Measurements from ENCODE around the gene SNX5. TPM values are rescaled to one million over a fixed set of nuclear protein-coding genes. Genes with fewer than 3 reads are reported as not detected.

Gene SNX5
- total RNA-seq, 2 donors from 2014 or later, result 207 to 208 TPM

- H3K36me3 Mint-ChIP-seq (ENCODE audit: insufficient read depth in 2 of 2), result peaks cover 11 to 40% of the 10 kb centered on the region in 2 donors
- no peaks in the 10 kb centered on the region for H3K9me3 Mint-ChIP-seq
- H3K4me1 Mint-ChIP-seq (ENCODE audit: low read depth), result peaks cover 33% of the 10 kb centered on the region
- H3K4me3 Mint-ChIP-seq, result no peak overlapping the region
- H3K27me3 Mint-ChIP-seq (ENCODE audit: low read depth), result no peaks in the 10 kb centered on the region
- H3K27ac Mint-ChIP-seq, result no peak overlapping the region
- DNase-seq (no peak), ATAC-seq (replicated peaks in 1 of 2) (no peak)
These were observed 7.7 kb upstream of the SNX5 start for GRCh38 chr20:17976305-17976704.

GRCh38 chr20:17972121-17972520 lies 3.5 kb upstream of the SNX5 start:
- Mint-ChIP-seq H3K9me3 (no peaks in the 10 kb centered on the region), H3K27me3 (ENCODE audit: low read depth) (no peaks in the 10 kb centered on the region), H3K4me3 (peak overlapping the region; percentile 98 to 100), H3K27ac (peak overlapping the region; percentile 92), H3K4me1 (ENCODE audit: low read depth) (peaks cover 43% of the 10 kb centered on the region), H3K36me3 (ENCODE audit: insufficient read depth in 2 of 2) (peaks cover 20 to 53% of the 10 kb centered on the region in 2 donors)
- DNase-seq (no peak), ATAC-seq (replicated peaks in 1 of 2) (no peak)

GRCh38 chr20:17971300-17972013 lies 2.9 kb upstream of the SNX5 start:
- Mint-ChIP-seq H3K27me3 (ENCODE audit: low read depth) (no peaks in the 10 kb centered on the region), H3K4me3 (peak overlapping the region; percentile 98 to 100), H3K36me3 (ENCODE audit: insufficient read depth in 2 of 2) (peaks cover 25 to 56% of the 10 kb centered on the region in 2 donors), H3K4me1 (ENCODE audit: low read depth) (peaks cover 46% of the 10 kb centered on the region), H3K9me3 (no peaks in the 10 kb centered on the region), H3K27ac (peak overlapping the region; percentile 100)
- ATAC-seq (replicated peaks in 1 of 2), result no peak
- no peak for DNase-seq

- DNase-seq (peak; percentile 19 to 31), ATAC-seq (replicated peaks in 1 of 2) (no peak)
- Mint-ChIP-seq H3K4me1 (ENCODE audit: low read depth) (peaks cover 57% of the 10 kb centered on the region), H3K9me3 (no peaks in the 10 kb centered on the region), H3K27me3 (ENCODE audit: low read depth) (no peaks in the 10 kb centered on the region), H3K27ac (peak overlapping the region; percentile 100), H3K36me3 (ENCODE audit: insufficient read depth in 2 of 2) (peaks cover 25 to 55% of the 10 kb centered on the region in 2 donors), H3K4me3 (peak overlapping the region; percentile 98 to 100)
These were observed 1.4 kb upstream of the SNX5 start for GRCh38 chr20:17969884-17970409.

GRCh38 chr20:17969278-17969883 lies 787 bp upstream of the SNX5 start:
- Mint-ChIP-seq H3K4me1 (ENCODE audit: low read depth) (peaks cover 63% of the 10 kb centered on the region), H3K9me3 (no peaks in the 10 kb centered on the region), H3K27me3 (ENCODE audit: low read depth) (no peaks in the 10 kb centered on the region), H3K4me3 (peak overlapping the region; percentile 98 to 100), H3K27ac (peak overlapping the region; percentile 100), H3K36me3 (ENCODE audit: insufficient read depth in 2 of 2) (peaks cover 25 to 52% of the 10 kb centered on the region in 2 donors)
- ATAC-seq (replicated peaks in 1 of 2), result peak; percentile 19 to 25
- peak; percentile 42 to 50 for DNase-seq

GRCh38 chr20:17967521-17968365 lies 851 bp downstream of the SNX5 start:
- peak in 1 of 2 donors; percentile 1 for ATAC-seq (replicated peaks in 1 of 2)
- H3K9me3 Mint-ChIP-seq, result no peaks in the 10 kb centered on the region
- peak overlapping the region; percentile 98 to 100 for H3K4me3 Mint-ChIP-seq
- peaks cover 28 to 52% of the 10 kb centered on the region in 2 donors for H3K36me3 Mint-ChIP-seq (ENCODE audit: insufficient read depth in 2 of 2)
- H3K27me3 Mint-ChIP-seq (ENCODE audit: low read depth), result no peaks in the 10 kb centered on the region
- peak overlapping the region; percentile 99 for H3K27ac Mint-ChIP-seq
- DNase-seq, result no peak
- peaks cover 64% of the 10 kb centered on the region for H3K4me1 Mint-ChIP-seq (ENCODE audit: low read depth)

GRCh38 chr20:17966432-17967310 lies 1.9 kb downstream of the SNX5 start:
- H3K36me3 Mint-ChIP-seq (ENCODE audit: insufficient read depth in 2 of 2), result peaks cover 26 to 46% of the 10 kb centered on the region in 2 donors
- peak overlapping the region; percentile 98 to 100 for H3K4me3 Mint-ChIP-seq
- peaks cover 64% of the 10 kb centered on the region for H3K4me1 Mint-ChIP-seq (ENCODE audit: low read depth)
- DNase-seq (no peak), ATAC-seq (replicated peaks in 1 of 2) (no peak)
- H3K27me3 Mint-ChIP-seq (ENCODE audit: low read depth), result no peaks in the 10 kb centered on the region
- peak overlapping the region; percentile 99 for H3K27ac Mint-ChIP-seq
- H3K9me3 Mint-ChIP-seq, result no peaks in the 10 kb centered on the region

- peaks cover 65% of the 10 kb centered on the region for H3K4me1 Mint-ChIP-seq (ENCODE audit: low read depth)
- H3K4me3 Mint-ChIP-seq, result peak overlapping the region; percentile 98 to 100
- H3K27me3 Mint-ChIP-seq (ENCODE audit: low read depth), result no peaks in the 10 kb centered on the region
- DNase-seq (no peak), ATAC-seq (replicated peaks in 1 of 2) (no peak)
- peak overlapping the region; percentile 99 for H3K27ac Mint-ChIP-seq
- no peaks in the 10 kb centered on the region for H3K9me3 Mint-ChIP-seq
- H3K36me3 Mint-ChIP-seq (ENCODE audit: insufficient read depth in 2 of 2), result peaks cover 26 to 42% of the 10 kb centered on the region in 2 donors
These were observed 3.4 kb downstream of the SNX5 start for GRCh38 chr20:17965042-17965697.

GRCh38 chr20:17964632-17965031 lies 4.0 kb downstream of the SNX5 start:
- Mint-ChIP-seq H3K9me3 (no peaks in the 10 kb centered on the region), H3K4me3 (peak overlapping the region; percentile 98 to 100), H3K4me1 (ENCODE audit: low read depth) (peaks cover 71% of the 10 kb centered on the region), H3K36me3 (ENCODE audit: insufficient read depth in 2 of 2) (peaks cover 22 to 37% of the 10 kb centered on the region in 2 donors), H3K27ac (peak overlapping the region; percentile 99), H3K27me3 (ENCODE audit: low read depth) (no peaks in the 10 kb centered on the region)
- DNase-seq, result no peak
- no peak for ATAC-seq (replicated peaks in 1 of 2)

GRCh38 chr20:17964073-17964472 lies 4.5 kb downstream of the SNX5 start:
- H3K9me3 Mint-ChIP-seq, result no peaks in the 10 kb centered on the region
- peaks cover 76% of the 10 kb centered on the region for H3K4me1 Mint-ChIP-seq (ENCODE audit: low read depth)
- H3K27me3 Mint-ChIP-seq (ENCODE audit: low read depth), result no peaks in the 10 kb centered on the region
- peaks cover 22 to 35% of the 10 kb centered on the region in 2 donors for H3K36me3 Mint-ChIP-seq (ENCODE audit: insufficient read depth in 2 of 2)
- peak overlapping the region; percentile 99 for H3K27ac Mint-ChIP-seq
- peak overlapping the region; percentile 98 to 100 for H3K4me3 Mint-ChIP-seq
- no peak for ATAC-seq (replicated peaks in 1 of 2)
- no peak for DNase-seq

- H3K9me3 Mint-ChIP-seq, result no peaks in the 10 kb centered on the region
These were observed 5.3 kb downstream of the SNX5 start for GRCh38 chr20:17963114-17963897.

More at GRCh38 chr20:17963114-17963897, 5.3 kb downstream of the SNX5 start:
- H3K36me3 Mint-ChIP-seq (ENCODE audit: insufficient read depth in 2 of 2), result peaks cover 22 to 35% of the 10 kb centered on the region in 2 donors
- ATAC-seq (replicated peaks in 1 of 2) (no peak), DNase-seq (no peak)
- peaks cover 84% of the 10 kb centered on the region for H3K4me1 Mint-ChIP-seq (ENCODE audit: low read depth)
- H3K27ac Mint-ChIP-seq, result peak overlapping the region; percentile 99
- peak overlapping the region; percentile 98 to 100 for H3K4me3 Mint-ChIP-seq
- no peaks in the 10 kb centered on the region for H3K27me3 Mint-ChIP-seq (ENCODE audit: low read depth)

Measured in activated T-cell treated with anti-CD3 and anti-CD28 coated beads, Interleukin-2, amount 50 U/mL, for 72 hours (primary cell).